ENCODE data around the gene FUT2.

DNA sequence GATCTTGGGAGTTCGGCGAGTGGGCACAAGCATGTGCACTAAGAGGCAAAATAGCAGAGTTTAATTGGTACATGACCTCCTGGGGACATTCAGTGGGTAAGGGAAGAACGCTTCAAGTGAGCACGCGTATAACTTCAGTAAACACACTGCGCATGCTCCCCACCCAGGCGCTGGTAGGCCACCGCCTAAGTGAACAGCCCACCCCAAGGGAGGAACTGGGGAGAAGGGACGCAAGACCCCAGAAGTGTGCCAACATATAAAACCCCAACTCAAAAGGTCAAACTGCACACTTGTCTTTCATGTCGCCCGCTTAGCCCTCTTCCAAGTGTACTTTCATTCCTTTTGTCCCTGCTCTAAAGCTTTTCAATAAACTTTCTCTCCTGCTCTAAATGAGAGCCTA, 12.4 kb upstream of the FUT2 start:
- TF ChIP-seq EZH2phosphoT487 (IDR thresholded peaks at IDR 0.05; ENCODE audit: insufficient read depth, low read depth) (no peak), EZH2 (IDR thresholded peaks at IDR 0.05; ENCODE audit: insufficient read depth, poor library complexity, severe bottlenecking) (no peak)
